Calu3 (cell line): ENCODE data around the gene CCDC171. TPM values are rescaled to one million over a fixed set of nuclear protein-coding genes. Genes with fewer than 3 reads are reported as not detected.

Source experiments
- BruUV-seq: library from RNA; stranded (reverse); fragments of 400-500 nt; replicated peaks from 2 replicates; lab custom pipeline; 2021; lab: Mats Ljungman, UMichigan
- CTCF ChIA-PET: fragments of 300-600 bp; sonication (Branson Sonifier 250); formaldehyde crosslinking; loops from one replicate; lab custom pipeline; 2022; ENCODE audit warnings: antibody characterized with exemption; lab: Charles Lee
- DNase-seq: peaks from one replicate; pipeline ENCODE4 v3.0.0; 2022
- H3K27ac Mint-ChIP-seq: one replicate; pipeline ENCODE4 v1.8.0; 2022; ENCODE audit warnings: mixed read lengths; ENCODE audit not compliant: unreplicated experiment
- H3K27me3 Mint-ChIP-seq: one replicate; pipeline ENCODE4 v1.8.0; 2022; ENCODE audit warnings: mixed read lengths; ENCODE audit not compliant: unreplicated experiment
- H3K36me3 Mint-ChIP-seq: one replicate; pipeline ENCODE4 v1.8.0; 2022; ENCODE audit warnings: mild to moderate bottlenecking, moderate library complexity, mixed read lengths; ENCODE audit not compliant: insufficient read depth, unreplicated experiment
- H3K4me1 Mint-ChIP-seq: one replicate; pipeline ENCODE4 v1.8.0; 2022; ENCODE audit warnings: mild to moderate bottlenecking, low read depth, mixed read lengths; ENCODE audit not compliant: unreplicated experiment
- H3K4me3 Mint-ChIP-seq: one replicate; pipeline ENCODE4 v1.8.0; 2022; ENCODE audit warnings: mild to moderate bottlenecking, low read depth, moderate library complexity, mixed read lengths; ENCODE audit not compliant: unreplicated experiment
- H3K9me3 Mint-ChIP-seq: one replicate; pipeline ENCODE4 v1.8.0; 2022; ENCODE audit warnings: low read depth, mixed read lengths; ENCODE audit not compliant: unreplicated experiment
- CTCF ChIP-seq: fragments of 200-600 bp; IDR thresholded peaks from one replicate; pipeline ENCODE4 v1.8.0; 2022; ENCODE audit warnings: antibody characterized with exemption; ENCODE audit not compliant: unreplicated experiment
- intact Hi-C: fragments of 100-400 bp; cut with micrococcal nuclease; formaldehyde crosslinking; loops from one replicate; pipeline ENCODE4 v1.10.0; 2022; ENCODE audit not compliant: unreplicated experiment
- total RNA-seq: library from RNA; stranded (reverse); gene quantifications from 2 replicates; pipeline ENCODE4 v1.2.3, GENCODE V29; 2022

The CCDC171 gene
- total RNA-seq, 1 experiment from 2014 or later, result 2.1 TPM

DNA sequence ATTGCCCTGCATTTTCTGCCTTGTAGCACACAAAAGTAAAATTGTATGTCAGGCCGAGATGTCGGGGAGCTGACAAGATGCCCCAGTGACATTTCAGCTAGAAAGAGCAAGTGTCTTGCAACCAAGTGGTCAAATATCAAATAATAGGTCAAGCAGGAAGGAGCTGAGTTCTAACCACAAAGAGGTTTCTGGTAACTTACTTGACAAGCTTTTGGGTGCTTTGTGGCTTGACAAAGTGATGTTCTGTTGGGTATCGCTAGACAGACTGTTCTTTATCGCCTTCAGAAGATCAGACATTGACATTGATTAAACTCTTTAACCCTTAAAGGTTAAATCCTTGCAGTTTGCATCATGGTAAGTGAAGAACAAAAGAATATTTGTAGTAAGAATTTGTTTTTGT, 419.9 kb downstream of the CCDC171 start:
- intact Hi-C loops, result no loop called here
- no peak for TF ChIP-seq CTCF
- Mint-ChIP-seq H3K36me3 (no peaks in the 10 kb centered on the region), H3K27me3 (no peaks in the 10 kb centered on the region), H3K27ac (no peak overlapping the region), H3K4me3 (no peak overlapping the region), H3K4me1 (no peaks in the 10 kb centered on the region), H3K9me3 (no peaks in the 10 kb centered on the region)
- no peak for DNase-seq
- no TSS peak for BruUV-seq
- CTCF ChIA-PET, result no interaction called here

DNA sequence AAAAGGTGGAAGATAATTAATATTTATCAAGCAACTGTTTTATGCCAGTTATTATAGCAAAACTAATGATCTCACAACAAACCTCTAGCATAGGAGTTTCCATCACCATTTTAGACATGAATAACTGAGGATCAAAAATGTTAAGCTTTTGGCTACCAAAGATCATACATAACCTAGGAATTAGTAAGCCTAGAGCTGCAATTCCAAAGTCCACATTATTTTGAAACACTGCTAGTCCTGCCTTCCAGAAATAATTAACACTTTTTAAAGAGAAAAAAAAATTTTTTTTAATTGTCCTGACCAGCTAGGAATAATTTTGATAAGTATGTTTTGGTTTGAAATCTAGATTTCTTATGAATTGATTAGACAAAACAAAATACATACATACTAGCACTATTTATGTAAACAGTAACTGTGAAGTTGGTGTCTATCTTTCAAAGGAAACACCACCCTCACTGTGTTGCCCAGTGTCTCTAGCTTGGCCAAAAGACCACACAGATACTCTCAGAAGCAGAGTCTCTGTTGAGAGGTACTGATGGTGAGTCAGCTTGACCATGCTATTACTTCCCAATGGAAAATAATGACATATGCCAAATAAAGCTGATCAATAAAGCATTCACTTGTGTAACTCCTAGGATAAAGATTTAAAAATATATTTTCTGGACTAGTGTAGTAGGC, 422.4 kb downstream of the CCDC171 start:
- no TSS peak for BruUV-seq
- TF ChIP-seq CTCF, result no peak
- CTCF ChIA-PET, result no interaction called here
- H3K4me3 Mint-ChIP-seq, result no peak overlapping the region
- DNase-seq, result no peak
- no peak overlapping the region for H3K27ac Mint-ChIP-seq
- H3K9me3 Mint-ChIP-seq, result no peaks in the 10 kb centered on the region
- H3K4me1 Mint-ChIP-seq, result no peaks in the 10 kb centered on the region
- H3K36me3 Mint-ChIP-seq, result no peaks in the 10 kb centered on the region
- intact Hi-C loops, result no loop called here
- no peaks in the 10 kb centered on the region for H3K27me3 Mint-ChIP-seq

DNA sequence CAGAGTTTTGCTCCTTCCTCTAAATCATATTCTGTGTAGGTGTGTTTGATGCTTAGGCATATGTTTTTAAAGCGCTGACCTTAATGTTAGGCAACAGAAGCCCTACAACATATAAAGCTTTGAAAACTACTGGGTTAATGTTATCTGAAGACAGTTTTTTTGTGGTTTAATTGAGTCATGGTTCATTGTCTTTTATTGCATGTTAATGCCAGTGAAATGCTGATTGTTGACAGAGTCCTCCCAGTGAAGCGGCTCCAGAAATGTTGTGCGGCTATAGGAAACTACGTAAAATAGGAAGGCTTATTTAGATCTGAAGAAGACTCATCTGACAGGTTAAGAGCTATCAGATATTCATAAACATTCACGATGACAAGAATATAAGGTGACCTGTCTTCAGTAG, 424.6 kb downstream of the CCDC171 start:
- Mint-ChIP-seq H3K4me1 (no peaks in the 10 kb centered on the region), H3K9me3 (no peaks in the 10 kb centered on the region), H3K27me3 (no peaks in the 10 kb centered on the region), H3K27ac (no peak overlapping the region), H3K36me3 (no peaks in the 10 kb centered on the region), H3K4me3 (no peak overlapping the region)
- TF ChIP-seq CTCF, result no peak
- no peak for DNase-seq
- CTCF ChIA-PET, result no interaction called here
- intact Hi-C loops, result no loop called here
- BruUV-seq, result no TSS peak

DNA sequence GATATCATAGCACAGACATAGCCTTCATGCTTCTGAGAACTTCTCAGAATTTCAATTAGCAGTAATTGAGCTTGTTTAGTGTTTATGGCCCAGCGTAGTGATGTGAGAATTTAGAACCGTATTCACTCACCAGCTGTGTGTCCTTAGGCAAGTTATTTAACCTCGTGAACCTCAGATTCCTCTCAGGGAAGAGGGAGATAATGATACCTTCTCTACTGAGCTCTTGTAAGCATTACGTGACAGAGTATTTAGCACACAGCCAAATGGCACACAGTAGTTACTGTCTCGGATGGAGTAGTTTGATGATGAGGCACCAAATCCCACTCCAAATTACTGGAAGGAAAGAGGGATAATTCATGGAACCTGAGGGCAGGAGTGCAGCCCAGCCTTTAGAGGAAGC, 429.3 kb downstream of the CCDC171 start:
- no peaks in the 10 kb centered on the region for H3K9me3 Mint-ChIP-seq
- CTCF ChIA-PET, result no interaction called here
- TF ChIP-seq CTCF, result no peak
- H3K4me3 Mint-ChIP-seq, result no peak overlapping the region
- BruUV-seq, result no TSS peak
- no peaks in the 10 kb centered on the region for H3K27me3 Mint-ChIP-seq
- intact Hi-C loops, result no loop called here
- no peak overlapping the region for H3K27ac Mint-ChIP-seq
- no peaks in the 10 kb centered on the region for H3K36me3 Mint-ChIP-seq
- H3K4me1 Mint-ChIP-seq, result no peaks in the 10 kb centered on the region
- DNase-seq, result no peak
